GM18861 (cell line): ENCODE data around the gene PNLIPRP1.

Experiments used
- ATAC-seq: cut with Tn5 transposase; IDR thresholded peaks from one replicate; pipeline ENCODE4 v1.9.1; 2021; ENCODE audit not compliant: unreplicated experiment

PNLIPRP1 gene

GRCh38 chr10:116590590-116591444, at the start of gene PNLIPRP1:
TSS of gene PNLIPRP1 (plus strand) at chr10:116590959. CDS start at chr10:116591130, 171 bp downstream.
- ATAC-seq: no peak

- no peak for ATAC-seq
Observed at GRCh38 chr10:116542007-116542677, 48.6 kb upstream of the PNLIPRP1 start.

- no peak for ATAC-seq
Observed at GRCh38 chr10:116545122-116545521, 45.6 kb upstream of the PNLIPRP1 start.

GRCh38 chr10:116545756-116546155, 45.0 kb upstream of the PNLIPRP1 start, which contains the start of gene PNLIP:
TSS of gene PNLIP (plus strand) at chr10:116545931. CDS start at chr10:116546093, 162 bp downstream.
- ATAC-seq: no peak

- ATAC-seq: no peak
Observed at GRCh38 chr10:116548301-116548700, 42.5 kb upstream of the PNLIPRP1 start.

- no peak for ATAC-seq
Observed at GRCh38 chr10:116553378-116553980, 37.3 kb upstream of the PNLIPRP1 start.

GRCh38 chr10:116554628-116555027, 36.1 kb upstream of the PNLIPRP1 start:
- ATAC-seq: no peak

GRCh38 chr10:116555880-116556279, 34.9 kb upstream of the PNLIPRP1 start:
- ATAC-seq: no peak

GRCh38 chr10:116557305-116557880, 33.4 kb upstream of the PNLIPRP1 start:
- ATAC-seq: no peak

- ATAC-seq: no peak
Observed at GRCh38 chr10:116565534-116565933, 25.2 kb upstream of the PNLIPRP1 start.

GRCh38 chr10:116566932-116567331, 23.8 kb upstream of the PNLIPRP1 start:
- no peak for ATAC-seq

- no peak for ATAC-seq
Observed at GRCh38 chr10:116567335-116567734, 23.4 kb upstream of the PNLIPRP1 start.

GRCh38 chr10:116574797-116575196, 16.0 kb upstream of the PNLIPRP1 start:
- ATAC-seq: no peak

GRCh38 chr10:116587878-116588591, 2.7 kb upstream of the PNLIPRP1 start:
- no peak for ATAC-seq

GRCh38 chr10:116588995-116589394, 1.8 kb upstream of the PNLIPRP1 start:
- ATAC-seq: no peak

GRCh38 chr10:116589926-116590325, 833 bp upstream of the PNLIPRP1 start:
- no peak for ATAC-seq

- ATAC-seq: no peak
Observed at GRCh38 chr10:116593139-116593740, 2.5 kb downstream of the PNLIPRP1 start.

- ATAC-seq: no peak
Observed at GRCh38 chr10:116594525-116595035, 3.8 kb downstream of the PNLIPRP1 start.

- ATAC-seq: no peak
Observed at GRCh38 chr10:116596062-116596461, 5.3 kb downstream of the PNLIPRP1 start.

- ATAC-seq: no peak
Observed at GRCh38 chr10:116597543-116597942, 6.8 kb downstream of the PNLIPRP1 start.
